Lower lobe of right lung (tissue), 2 donors: ENCODE data around the gene MS4A1. TPM values are rescaled to one million over a fixed set of nuclear protein-coding genes. Genes with fewer than 3 reads are reported as not detected.

Experiments used
- ATAC-seq, 2 donors: fragments of 200-7000 bp; cut with Tn5 transposase; one replicate each; pipeline ENCODE4 v1.9.1; 2020 to 2022; ENCODE audit warnings: mild to moderate bottlenecking in 2 of 2, moderate library complexity in 2 of 2
- DNase-seq: peaks from one replicate; pipeline ENCODE4 v3.0.0-alpha.2; 2020
- H3K27ac ChIP-seq: fragments of 200-600 bp; one replicate; pipeline ENCODE4 v1.8.0; 2022
- H3K27me3 ChIP-seq: fragments of 200-600 bp; one replicate; pipeline ENCODE4 v1.8.0; 2022; ENCODE audit warnings: low read depth
- H3K36me3 ChIP-seq: fragments of 200-600 bp; one replicate; pipeline ENCODE4 v1.8.0; 2022; ENCODE audit warnings: mild to moderate bottlenecking
- H3K4me1 ChIP-seq: fragments of 200-600 bp; one replicate; pipeline ENCODE4 v1.8.0; 2022
- H3K4me3 ChIP-seq: fragments of 200-600 bp; one replicate; pipeline ENCODE4 v1.8.0; 2022; ENCODE audit warnings: mild to moderate bottlenecking
- H3K9me3 ChIP-seq: fragments of 200-600 bp; one replicate; pipeline ENCODE4 v1.8.0; 2022
- intact Hi-C: fragments of 100-400 bp; cut with DNase I; formaldehyde crosslinking; loops from one replicate; pipeline ENCODE4 v1.11.0; 2022
- total RNA-seq: library from RNA; stranded (reverse); fragmentation: NEBNext Ultra II Directional; extraction: Animal tissue kit (Norgen Biotek cat#: 25700); gene quantifications from one replicate; pipeline ENCODE4 v1.2.1, GENCODE V29; 2021
- TF ChIP-seq, protein P1 (sequence below): fragments of 200-600 bp; IDR thresholded peaks from one replicate; pipeline ENCODE4 v1.8.0; 2022; ENCODE audit warnings: antibody characterized with exemption, mild to moderate bottlenecking
- donor health status: DM: no; HTN: yes; CAD: no; lungs with severe emphysema.

MS4A1 gene
- total RNA-seq, 1 donor from 2014 or later, result 0.65 TPM

DNA sequence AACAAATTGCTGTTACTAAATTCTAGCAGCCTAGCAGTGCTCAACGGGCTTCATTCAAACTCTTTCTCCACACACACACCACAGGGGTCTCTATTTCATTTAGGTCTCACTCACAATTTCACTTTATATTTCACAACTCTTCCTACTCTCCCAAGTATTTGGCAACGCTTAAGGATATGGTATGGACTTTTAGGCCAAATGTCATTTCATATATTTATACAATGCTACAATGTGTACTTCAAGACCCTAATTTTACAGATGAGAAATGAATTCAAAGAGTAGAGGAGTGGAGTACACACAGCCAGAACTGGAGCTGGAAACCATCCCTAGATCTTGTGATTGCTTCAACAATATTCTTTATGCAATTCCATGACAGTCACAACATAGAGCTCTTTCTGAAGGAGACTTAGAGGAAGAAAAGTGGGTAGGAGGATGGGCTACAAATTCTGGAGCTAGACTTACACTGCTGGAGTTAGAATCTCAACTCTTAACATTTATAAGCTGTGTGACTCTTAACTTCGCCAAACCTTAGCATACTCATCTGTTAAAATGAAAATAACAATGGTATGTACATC is 57.1 kb downstream of the MS4A1 start:
- TF ChIP-seq, protein P1, sequence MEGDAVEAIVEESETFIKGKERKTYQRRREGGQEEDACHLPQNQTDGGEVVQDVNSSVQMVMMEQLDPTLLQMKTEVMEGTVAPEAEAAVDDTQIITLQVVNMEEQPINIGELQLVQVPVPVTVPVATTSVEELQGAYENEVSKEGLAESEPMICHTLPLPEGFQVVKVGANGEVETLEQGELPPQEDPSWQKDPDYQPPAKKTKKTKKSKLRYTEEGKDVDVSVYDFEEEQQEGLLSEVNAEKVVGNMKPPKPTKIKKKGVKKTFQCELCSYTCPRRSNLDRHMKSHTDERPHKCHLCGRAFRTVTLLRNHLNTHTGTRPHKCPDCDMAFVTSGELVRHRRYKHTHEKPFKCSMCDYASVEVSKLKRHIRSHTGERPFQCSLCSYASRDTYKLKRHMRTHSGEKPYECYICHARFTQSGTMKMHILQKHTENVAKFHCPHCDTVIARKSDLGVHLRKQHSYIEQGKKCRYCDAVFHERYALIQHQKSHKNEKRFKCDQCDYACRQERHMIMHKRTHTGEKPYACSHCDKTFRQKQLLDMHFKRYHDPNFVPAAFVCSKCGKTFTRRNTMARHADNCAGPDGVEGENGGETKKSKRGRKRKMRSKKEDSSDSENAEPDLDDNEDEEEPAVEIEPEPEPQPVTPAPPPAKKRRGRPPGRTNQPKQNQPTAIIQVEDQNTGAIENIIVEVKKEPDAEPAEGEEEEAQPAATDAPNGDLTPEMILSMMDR, result no peak
- Histone ChIP-seq H3K27me3 (no peaks in the 10 kb centered on the region), H3K27ac (no peak overlapping the region), H3K36me3 (no peaks in the 10 kb centered on the region), H3K4me3 (no peak overlapping the region), H3K4me1 (no peaks in the 10 kb centered on the region), H3K9me3 (no peaks in the 10 kb centered on the region)
- intact Hi-C loops, result no loop called here
- DNase-seq (no peak), ATAC-seq (no peak)

DNA sequence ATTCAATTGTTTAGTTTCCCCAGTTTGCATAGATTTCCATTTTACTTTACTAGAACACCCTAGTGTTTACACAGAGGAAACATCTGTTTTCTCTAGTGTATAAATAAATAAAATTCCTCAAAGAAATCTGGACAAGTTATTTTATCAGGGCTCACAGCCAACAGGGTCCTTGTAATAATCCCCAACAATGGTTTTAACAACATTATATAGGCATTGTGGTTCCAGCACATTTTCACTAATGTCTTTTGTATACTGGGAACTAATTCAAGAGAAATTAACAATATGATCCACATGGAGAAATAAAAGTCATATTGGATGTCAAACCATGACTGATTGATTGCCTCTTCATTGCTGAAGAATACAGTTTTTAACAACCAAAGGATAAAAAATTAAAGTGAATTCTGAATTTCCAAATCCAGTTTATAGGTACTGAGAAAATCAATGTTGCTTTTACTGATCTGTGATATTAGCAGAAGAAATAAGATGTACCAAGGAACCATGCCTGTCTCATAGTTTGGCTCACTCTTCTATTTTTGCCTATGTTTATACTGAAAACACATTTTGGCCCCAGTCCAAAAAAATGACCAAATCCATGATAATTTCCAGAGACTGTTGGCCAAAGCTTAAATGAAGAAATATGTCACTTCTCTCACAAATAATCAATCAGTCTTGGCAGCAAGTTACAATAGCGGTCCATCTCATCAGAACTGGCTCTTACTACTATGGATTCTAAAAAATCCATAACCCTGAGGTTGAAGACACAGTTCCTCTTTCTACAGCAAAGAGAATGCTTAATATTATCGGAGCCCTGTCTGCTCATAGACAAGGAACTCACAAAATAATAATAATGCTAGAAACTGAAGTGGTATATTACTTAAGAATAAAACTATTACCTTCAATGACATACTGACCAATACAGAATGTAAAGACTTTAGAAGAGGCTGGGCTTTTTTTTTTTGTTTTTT is 58.1 kb downstream of the MS4A1 start:
- no peak overlapping the region for H3K27ac ChIP-seq
- H3K4me1 ChIP-seq, result no peaks in the 10 kb centered on the region
- DNase-seq (no peak), ATAC-seq (no peak)
- no peak overlapping the region for H3K4me3 ChIP-seq
- intact Hi-C loops, result no loop called here
- H3K9me3 ChIP-seq, result no peaks in the 10 kb centered on the region
- no peaks in the 10 kb centered on the region for H3K36me3 ChIP-seq
- no peaks in the 10 kb centered on the region for H3K27me3 ChIP-seq
- TF ChIP-seq, protein P1, result no peak

DNA sequence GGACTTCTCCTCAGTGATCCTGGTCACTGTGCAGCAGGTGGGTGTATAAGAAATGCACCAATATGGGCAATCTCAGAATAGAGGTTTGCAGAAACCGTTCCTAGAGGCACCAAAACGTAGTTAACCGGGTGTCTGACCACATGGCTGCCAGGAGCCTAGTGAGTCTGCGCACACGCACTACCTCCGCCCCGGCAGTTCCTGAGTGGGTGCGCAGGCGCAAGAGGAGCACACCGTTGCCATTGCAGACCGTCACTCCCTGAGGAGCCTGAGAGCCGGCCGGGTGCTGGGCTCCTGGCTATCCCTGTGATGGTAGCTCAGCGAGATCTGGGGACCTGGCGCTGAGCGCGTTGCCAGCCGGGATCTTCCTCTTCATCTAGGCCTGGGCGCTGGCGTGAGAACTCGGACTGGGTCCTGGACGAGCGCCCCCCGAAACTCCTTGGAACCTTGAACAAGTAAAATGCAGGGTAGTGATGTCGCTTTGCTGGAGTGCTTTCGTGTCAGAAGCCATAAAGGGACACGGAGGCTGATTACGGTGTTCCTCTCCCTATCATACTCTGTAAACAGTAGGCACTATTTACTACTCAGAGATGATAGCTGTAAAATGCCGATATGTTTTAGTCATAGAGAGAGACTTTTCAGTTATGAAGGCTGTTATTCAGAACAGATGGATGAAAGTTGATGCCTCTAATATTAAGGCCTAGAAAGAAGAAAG is 59.7 kb downstream of the MS4A1 start, which contains the start of gene MS4A13:
MS4A13 (plus strand) TSS at position 249 of the 712 bp plus-strand sequence. CDS start 2,692 bp downstream, outside the sequence.
- Histone ChIP-seq H3K9me3 (no peaks in the 10 kb centered on the region), H3K4me3 (no peak within 1 kb of the TSS), H3K27me3 (no peaks in the 10 kb centered on the region), H3K4me1 (no peaks in the 10 kb centered on the region), H3K36me3 (no peaks in the 10 kb centered on the region), H3K27ac (no peak within 1 kb of the TSS)
- intact Hi-C loops, result no loop called here
- ATAC-seq, result no peak
- DNase-seq, result no peak
- TF ChIP-seq, protein P1, result no peak

Other genes starting within 250 kb of the MS4A1 start
- 2.7 TPM for gene MS4A4E, start 212.7 kb upstream of the MS4A1 start, total RNA-seq
- gene MS4A4A, start 175.2 kb upstream of the MS4A1 start, total RNA-seq, result 89.5 TPM
- gene MS4A6E, start 128.6 kb upstream of the MS4A1 start, total RNA-seq, result not detected
- 315 TPM for gene MS4A7, start 77.3 kb upstream of the MS4A1 start, total RNA-seq
- 19.4 TPM for gene MS4A14, start 59.4 kb upstream of the MS4A1 start, total RNA-seq
- gene MS4A5, start 26.3 kb upstream of the MS4A1 start, total RNA-seq, result not detected
- gene MS4A12, start 36.9 kb downstream of the MS4A1 start, total RNA-seq, result not detected
- not detected for gene MS4A13, start 59.5 kb downstream of the MS4A1 start, total RNA-seq
- gene MS4A8, start 243.8 kb downstream of the MS4A1 start, total RNA-seq, result 33.5 TPM